Spleen (tissue), 7 donors: ENCODE data around the gene NBPF9.
"Not testable (repeated sequence)": the region's sequence is repeated elsewhere in the genome, so short reads cannot be mapped to it uniquely, and the experiment has no call there.

ENCODE experiments used
- POLR2A ChIP-seq, 3 donors: fragments of 450-650 bp; IDR thresholded peaks; one replicate each; pipeline ENCODE4 v1.5.1; 2017; ENCODE audit warnings: antibody characterized with exemption in 3 of 3, mild to moderate bottlenecking in 1 of 3
- POLR2AphosphoS5 ChIP-seq, 3 donors: sonication (generic); formaldehyde crosslinking; IDR thresholded peaks; one replicate each; pipeline ENCODE4 v1.5.1; 2017; ENCODE audit warnings: antibody characterized with exemption in 3 of 3
- TF ChIP-seq, protein P1 (sequence below), 11 experiments: fragments of 200-600 bp in 7 of 11; fragments of 450-650 bp in 4 of 11; sonication (generic) in 4 of 11; IDR thresholded peaks in 8 of 11; conservative IDR thresholded peaks in 3 of 11; 1 replicate in 7 of 11; 2 replicates in 4 of 11; pipeline versions ENCODE4 v1.4.0 to v1.8.0; 2016 to 2021; ENCODE audit warnings: antibody characterized with exemption in 11 of 11, inconsistent platforms in 4 of 11, mild to moderate bottlenecking in 1 of 11
- donor health status: DM: no; HTN: no; CAD: no; lungs with moderate emphysema.
- donor health status: DM: no; HTN: no; CAD: no.
- donor health status: DM: no; HTN: no; CAD: no.

DNA sequence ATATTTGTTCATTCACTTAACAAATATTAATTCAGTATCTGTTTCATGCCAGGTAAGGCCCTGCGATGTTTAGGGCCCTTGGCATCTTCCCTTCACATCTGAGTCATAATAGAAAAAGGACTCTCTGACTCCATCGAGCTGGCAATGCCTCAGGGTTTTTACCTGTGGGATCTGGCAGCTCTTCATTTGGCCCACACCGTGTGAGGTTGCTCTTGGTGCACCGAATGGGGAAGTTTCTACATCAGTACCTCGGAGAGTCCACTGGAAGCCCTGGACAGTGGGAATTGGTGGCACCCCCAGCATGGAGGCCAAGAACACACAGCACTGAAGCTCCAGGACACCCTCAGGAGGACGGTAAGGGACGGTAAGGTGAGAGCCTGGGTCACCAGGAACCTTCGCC, 5.1 kb downstream of the NBPF9 start:
- TF ChIP-seq, protein P1, sequence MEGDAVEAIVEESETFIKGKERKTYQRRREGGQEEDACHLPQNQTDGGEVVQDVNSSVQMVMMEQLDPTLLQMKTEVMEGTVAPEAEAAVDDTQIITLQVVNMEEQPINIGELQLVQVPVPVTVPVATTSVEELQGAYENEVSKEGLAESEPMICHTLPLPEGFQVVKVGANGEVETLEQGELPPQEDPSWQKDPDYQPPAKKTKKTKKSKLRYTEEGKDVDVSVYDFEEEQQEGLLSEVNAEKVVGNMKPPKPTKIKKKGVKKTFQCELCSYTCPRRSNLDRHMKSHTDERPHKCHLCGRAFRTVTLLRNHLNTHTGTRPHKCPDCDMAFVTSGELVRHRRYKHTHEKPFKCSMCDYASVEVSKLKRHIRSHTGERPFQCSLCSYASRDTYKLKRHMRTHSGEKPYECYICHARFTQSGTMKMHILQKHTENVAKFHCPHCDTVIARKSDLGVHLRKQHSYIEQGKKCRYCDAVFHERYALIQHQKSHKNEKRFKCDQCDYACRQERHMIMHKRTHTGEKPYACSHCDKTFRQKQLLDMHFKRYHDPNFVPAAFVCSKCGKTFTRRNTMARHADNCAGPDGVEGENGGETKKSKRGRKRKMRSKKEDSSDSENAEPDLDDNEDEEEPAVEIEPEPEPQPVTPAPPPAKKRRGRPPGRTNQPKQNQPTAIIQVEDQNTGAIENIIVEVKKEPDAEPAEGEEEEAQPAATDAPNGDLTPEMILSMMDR (IDR thresholded peaks at IDR 0.05 in 8 of 11, conservative IDR thresholded peaks at IDR 0.05 in 3 of 11) = not testable (repeated sequence)
- TF ChIP-seq POLR2A, POLR2AphosphoS5 (IDR thresholded peaks at IDR 0.05): not testable (repeated sequence)
